HT-29 (cell line): ENCODE measurements around the gene FBH1. TPM values are rescaled to one million over a fixed set of nuclear protein-coding genes. Genes with fewer than 3 reads are reported as not detected.
"Not testable (repeated sequence)": the region's sequence is repeated elsewhere in the genome, so short reads cannot be mapped to it uniquely, and the experiment has no call there.

Experiments
- DNase-seq: peaks from one replicate; pipeline ENCODE4 v3.0.0-alpha.2; 2015; ENCODE audit warnings: low spot score
- total RNA-seq: library from RNA; depleted of rRNA; stranded (reverse); fragments of >200 nt; shearing (Covaris generic); gene quantifications from 2 replicates; pipeline ENCODE4 v1.2.3, GENCODE V29; 2014

Gene FBH1
- total RNA-seq, 1 experiment from 2014 or later, result 85.9 TPM

- DNase-seq, result no peak
These were observed 51.5 kb downstream of the FBH1 start for GRCh38 chr10:5941579-5941978.

- DNase-seq, result no peak
These were observed 52.0 kb downstream of the FBH1 start for GRCh38 chr10:5942001-5942400.

GRCh38 chr10:5942474-5942873, 52.4 kb downstream of the FBH1 start:
- DNase-seq, result no peak

- DNase-seq, result no peak
These were observed 53.5 kb downstream of the FBH1 start for GRCh38 chr10:5943536-5943935.

- DNase-seq, result peak; percentile 72
These were observed 54.5 kb downstream of the FBH1 start for GRCh38 chr10:5944389-5945189.

GRCh38 chr10:5945190-5945509, 55.1 kb downstream of the FBH1 start:
- DNase-seq, result no peak

- DNase-seq, result no peak
These were observed 55.7 kb downstream of the FBH1 start for GRCh38 chr10:5945561-5946418.

GRCh38 chr10:5946419-5946775, 56.4 kb downstream of the FBH1 start:
- not testable (repeated sequence) for DNase-seq

GRCh38 chr10:5946786-5947185, 56.7 kb downstream of the FBH1 start:
- no peak for DNase-seq

GRCh38 chr10:5947471-5948207, 57.6 kb downstream of the FBH1 start:
- DNase-seq, result no peak

- no peak for DNase-seq
These were observed 58.2 kb downstream of the FBH1 start for GRCh38 chr10:5948208-5948585.

GRCh38 chr10:5949009-5949759, 59.1 kb downstream of the FBH1 start:
- peak; percentile 65 for DNase-seq

GRCh38 chr10:5951167-5951711, 61.2 kb downstream of the FBH1 start:
- no peak for DNase-seq

- DNase-seq, result no peak
These were observed 61.8 kb downstream of the FBH1 start for GRCh38 chr10:5951721-5952407.

GRCh38 chr10:5952731-5953385, 62.8 kb downstream of the FBH1 start:
- DNase-seq, result no peak

GRCh38 chr10:5953676-5954075, 63.6 kb downstream of the FBH1 start:
- DNase-seq, result no peak

GRCh38 chr10:5956146-5956936, 66.3 kb downstream of the FBH1 start:
- no peak for DNase-seq

GRCh38 chr10:5958077-5958476, 68.0 kb downstream of the FBH1 start:
- DNase-seq, result no peak

GRCh38 chr10:5958675-5959074, 68.6 kb downstream of the FBH1 start:
- DNase-seq, result no peak
